H9 (cell line): ENCODE measurements around the gene LAP3. TPM values are rescaled to one million over a fixed set of nuclear protein-coding genes. Genes with fewer than 3 reads are reported as not detected.

ENCODE experiments used
- DNase-seq: peaks from one replicate; pipeline ENCODE4 v3.0.0-alpha.2; 2017
- H2AFZ ChIP-seq: one replicate; pipeline ENCODE4 v1.6.1; 2013; ENCODE audit warnings: mild to moderate bottlenecking, low read length, control low read depth, moderate library complexity
- H2AK5ac ChIP-seq: 2 replicates; pipeline ENCODE4 v1.6.1; 2013; ENCODE audit warnings: low read length, control low read depth, mixed read lengths; ENCODE audit not compliant: insufficient read length
- H2BK120ac ChIP-seq: one replicate; pipeline ENCODE4 v1.6.1; 2013; ENCODE audit warnings: low read depth, mild to moderate bottlenecking, low read length, control low read depth, inconsistent platforms; ENCODE audit not compliant: poor library complexity, severe bottlenecking
- H2BK12ac ChIP-seq: 2 replicates; pipeline ENCODE4 v1.6.1; 2013; ENCODE audit warnings: low read length, control low read depth, mixed read lengths, low read depth; ENCODE audit not compliant: insufficient read length
- H2BK15ac ChIP-seq: 2 replicates; pipeline ENCODE4 v1.6.1; 2013; ENCODE audit warnings: low read depth, low read length, control low read depth
- H2BK20ac ChIP-seq: one replicate; pipeline ENCODE4 v1.6.1; 2013; ENCODE audit warnings: low read depth, mild to moderate bottlenecking, low read length, control low read depth, inconsistent platforms; ENCODE audit not compliant: poor library complexity, severe bottlenecking
- H2BK5ac ChIP-seq: 2 replicates; pipeline ENCODE4 v1.6.1; 2013; ENCODE audit warnings: low read length, control low read depth, mixed read lengths; ENCODE audit not compliant: insufficient read length
- H3K14ac ChIP-seq: 2 replicates; pipeline ENCODE4 v1.6.1; 2013; ENCODE audit warnings: low read length, control low read depth; ENCODE audit not compliant: insufficient read depth
- H3K18ac ChIP-seq: 2 replicates; pipeline ENCODE4 v1.6.1; 2013; ENCODE audit warnings: low read depth, mild to moderate bottlenecking, mixed read lengths, low read length, control low read depth; ENCODE audit not compliant: insufficient read length
- H3K23ac ChIP-seq: 2 replicates; pipeline ENCODE4 v1.6.1; 2013; ENCODE audit warnings: low read length, control low read depth, mixed read lengths, low read depth; ENCODE audit not compliant: insufficient read length
- H3K23me2 ChIP-seq: 2 replicates; pipeline ENCODE4 v1.6.1; 2013; ENCODE audit warnings: low read depth, mild to moderate bottlenecking, mixed read lengths, low read length, control low read depth; ENCODE audit not compliant: insufficient read length, poor library complexity, severe bottlenecking
- H3K27ac ChIP-seq: 2 replicates; pipeline ENCODE4 v1.5.1; 2013; ENCODE audit warnings: low read length, control low read depth, mixed read lengths, low read depth; ENCODE audit not compliant: insufficient read length
- H3K27me3 ChIP-seq: 2 replicates; pipeline ENCODE4 v1.6.1; 2013; ENCODE audit warnings: low read length, control low read depth, inconsistent platforms; ENCODE audit not compliant: insufficient read depth
- H3K4ac ChIP-seq: 2 replicates; pipeline ENCODE4 v1.6.1; 2013; ENCODE audit warnings: low read depth, mild to moderate bottlenecking, control low read depth, inconsistent platforms, low read length, moderate library complexity
- H3K4me1 ChIP-seq: 2 replicates; pipeline ENCODE4 v1.6.1; 2013; ENCODE audit warnings: low read length, control low read depth, inconsistent platforms; ENCODE audit not compliant: insufficient read depth
- H3K4me2 ChIP-seq: 2 replicates; pipeline ENCODE4 v1.6.1; 2013; ENCODE audit warnings: low read length, control low read depth, mixed read lengths; ENCODE audit not compliant: insufficient read length, insufficient read depth
- H3K56ac ChIP-seq: 2 replicates; pipeline ENCODE4 v1.6.1; 2013; ENCODE audit warnings: low read depth, mild to moderate bottlenecking, mixed read lengths, low read length, control low read depth; ENCODE audit not compliant: insufficient read length
- H3K79me1 ChIP-seq: 2 replicates; pipeline ENCODE4 v1.6.1; 2013; ENCODE audit warnings: low read depth, mild to moderate bottlenecking, moderate library complexity, low read length, control low read depth, inconsistent platforms; ENCODE audit not compliant: insufficient read depth, poor library complexity, severe bottlenecking
- H3K79me2 ChIP-seq: 2 replicates; pipeline ENCODE4 v1.6.1; 2013; ENCODE audit warnings: low read length, control low read depth, inconsistent platforms; ENCODE audit not compliant: insufficient read depth
- H3K9ac ChIP-seq: 2 replicates; pipeline ENCODE4 v1.6.1; 2013; ENCODE audit warnings: low read length, control low read depth, mixed read lengths; ENCODE audit not compliant: insufficient read length; ENCODE audit errors: extremely low read depth
- H3K9me3 ChIP-seq: one replicate; pipeline ENCODE4 v1.6.1; 2013; ENCODE audit warnings: low read depth, low read length, inconsistent platforms; ENCODE audit not compliant: control insufficient read depth
- H3T11ph ChIP-seq: one replicate; pipeline ENCODE4 v1.6.1; 2013; ENCODE audit warnings: mild to moderate bottlenecking, low read length, control low read depth, inconsistent platforms
- H4K20me1 ChIP-seq: one replicate; pipeline ENCODE4 v1.6.1; 2013; ENCODE audit not compliant: control insufficient read depth, insufficient read length, insufficient read depth
- H4K5ac ChIP-seq: 2 replicates; pipeline ENCODE4 v1.6.1; 2013; ENCODE audit warnings: low read depth, mild to moderate bottlenecking, mixed read lengths, low read length, control low read depth; ENCODE audit not compliant: insufficient read length
- H4K8ac ChIP-seq: replicated peaks from 2 replicates; pipeline ENCODE4 v1.6.1; 2013; ENCODE audit warnings: low read length, control low read depth, mixed read lengths, low read depth; ENCODE audit not compliant: insufficient read length
- H4K91ac ChIP-seq: 2 replicates; pipeline ENCODE4 v1.6.1; 2013; ENCODE audit warnings: low read depth, mild to moderate bottlenecking, moderate library complexity, mixed read lengths, low read length, control low read depth; ENCODE audit not compliant: insufficient read length
- H3K27ac Mint-ChIP-seq, 3 experiments: 2 replicates in 2 of 3; 3 replicates in 1 of 3; pipeline ENCODE4 v1.8.0; 2020 to 2021; ENCODE audit warnings: mixed read lengths in 3 of 3, mild to moderate bottlenecking in 1 of 3, moderate library complexity in 1 of 3
- H3K27me3 Mint-ChIP-seq: 2 replicates; pipeline ENCODE4 v1.8.0; 2021; ENCODE audit warnings: low read depth, mild to moderate bottlenecking, moderate library complexity, mixed read lengths
- H3K36me3 Mint-ChIP-seq, 3 experiments: 2 replicates in 2 of 3; 3 replicates in 1 of 3; pipeline ENCODE4 v1.8.0; 2020 to 2021; ENCODE audit warnings: low read depth in 3 of 3, mixed read lengths in 3 of 3; ENCODE audit not compliant: insufficient read depth in 1 of 3
- H3K4me1 Mint-ChIP-seq, 2 experiments: 2 replicates each; pipeline ENCODE4 v1.8.0; 2020; ENCODE audit warnings: mixed read lengths in 2 of 2
- H3K4me3 Mint-ChIP-seq, 2 experiments: 2 replicates in 1 of 2; 3 replicates in 1 of 2; pipeline ENCODE4 v1.8.0; 2020 to 2021; ENCODE audit warnings: mild to moderate bottlenecking in 2 of 2, mixed read lengths in 2 of 2, moderate library complexity in 1 of 2
- H3K9me3 Mint-ChIP-seq, 2 experiments: 2 replicates in 1 of 2; 3 replicates in 1 of 2; pipeline ENCODE4 v1.8.0; 2020; ENCODE audit warnings: mild to moderate bottlenecking in 2 of 2, mixed read lengths in 2 of 2, moderate library complexity in 1 of 2
- CTCF ChIP-seq: fragments of 200-600 bp; sonication (generic); conservative IDR thresholded peaks from 3 replicates; pipeline ENCODE4 v1.8.0; 2021; ENCODE audit warnings: antibody characterized with exemption, mild to moderate bottlenecking
- WGBS: extraction: QIAGEN DNeasy Blood & Tissue Kit; methylation state at CpG from one replicate; pipeline ENCODE4 v1.1.7; 2013; ENCODE audit warnings: missing lambda C conversion rate, low lambda C conversion rate, mixed read lengths; ENCODE audit not compliant: insufficient read length; ENCODE audit errors: extremely low coverage; 5-methylcytosine and 5-hydroxymethylcytosine counted together
- total RNA-seq: library from RNA; stranded (reverse); gene quantifications from 2 replicates; pipeline ENCODE4 v1.2.1, GENCODE V29; 2021

Gene LAP3
- total RNA-seq, 1 experiment from 2014 or later, result 53.2 TPM

GRCh38 chr4:17619416-17620105 lies 42.6 kb downstream of the LAP3 start:
- no peak overlapping the region for H3K18ac ChIP-seq
- no peaks in the 10 kb centered on the region for H3K9me3 ChIP-seq
- H3K4me1 ChIP-seq, result no peaks in the 10 kb centered on the region
- no CpG with 5 or more reads among the region's 7 CpGs for WGBS
- H2AFZ ChIP-seq, result no peak overlapping the region
- H3K23me2 ChIP-seq, result peaks cover 7% of the 10 kb centered on the region
- no peaks in the 10 kb centered on the region for H3K27me3 Mint-ChIP-seq
- H2BK15ac ChIP-seq, result no peak overlapping the region
- H3K4me1 Mint-ChIP-seq, result peaks cover 11 to 19% of the 10 kb centered on the region in 2 experiments
- H3K9me3 Mint-ChIP-seq, result no peaks in the 10 kb centered on the region
- no peak overlapping the region for H3K14ac ChIP-seq
- no peak overlapping the region for H2AK5ac ChIP-seq
- H2BK120ac ChIP-seq, result no peak overlapping the region
- H3K27me3 ChIP-seq, result no peaks in the 10 kb centered on the region; the same call in 1 of the 2 replicates
- H4K8ac ChIP-seq, result no peak overlapping the region
- no peak overlapping the region for H2BK20ac ChIP-seq
- H3K27ac Mint-ChIP-seq, result no peak overlapping the region; a peak in 1 of 7 replicates
- peaks cover 30% of the 10 kb centered on the region for H3K79me2 ChIP-seq
- no peak overlapping the region for H3K4me3 Mint-ChIP-seq
- H4K20me1 ChIP-seq, result no peaks in the 10 kb centered on the region
- no peak overlapping the region for H2BK5ac ChIP-seq
- peaks cover 16% of the 10 kb centered on the region for H3K79me1 ChIP-seq
- H3K36me3 Mint-ChIP-seq, result peaks cover 42 to 76% (median 65%) of the 10 kb centered on the region in 3 experiments
- H3K27ac ChIP-seq, result no peak overlapping the region
- TF ChIP-seq CTCF, result no peak
- no peak overlapping the region for H2BK12ac ChIP-seq
- H4K91ac ChIP-seq, result no peak overlapping the region
- H3K9ac ChIP-seq, result no peak overlapping the region
- no peak overlapping the region for H3K4ac ChIP-seq
- no peak overlapping the region for H4K5ac ChIP-seq
- H3K4me2 ChIP-seq, result no peak overlapping the region
- DNase-seq, result no peak
- H3K56ac ChIP-seq, result no peak overlapping the region
- H3K23ac ChIP-seq, result no peak overlapping the region
- no peak overlapping the region for H3T11ph ChIP-seq
